ENCODE data around the gene PAPPA2.

Gene PAPPA2

DNA sequence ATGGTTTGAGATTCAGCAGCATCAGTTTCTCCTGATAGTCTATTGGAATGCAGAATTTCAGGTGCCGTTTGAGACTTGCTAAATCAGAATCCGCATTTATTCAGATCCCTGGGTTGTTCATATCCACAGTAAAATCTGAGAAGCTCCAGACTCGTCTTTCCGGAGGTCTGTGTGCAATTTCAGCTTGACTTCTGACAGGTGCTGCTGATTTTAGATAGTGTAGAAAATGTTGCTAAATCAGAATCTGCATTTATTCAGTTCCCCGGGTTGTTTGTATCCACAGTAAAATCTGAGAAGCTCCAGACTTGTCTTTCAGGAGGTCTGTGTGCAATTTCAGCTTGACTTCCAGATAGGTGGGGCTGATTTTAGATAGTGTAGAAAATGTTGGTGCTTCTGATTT lies 113.7 kb downstream of the PAPPA2 start:
- FAIRE-seq (no peak), DNase-seq (ENCODE audit: insufficient read length) (no peak)
- no peak for TF ChIP-seq POLR2AphosphoS5 (IDR thresholded peaks at IDR 0.05; ENCODE audit: low read depth, low read length)
- TF ChIP-seq POLR2A (IDR thresholded peaks at IDR 0.05; ENCODE audit: low read depth, low read length): no peak
- no peak for TF ChIP-seq TAF1 (IDR thresholded peaks at IDR 0.05; ENCODE audit: borderline replicate concordance, low read depth, low read length)

GRCh38 chr1:176577646-176578197 lies 114.7 kb downstream of the PAPPA2 start:
- no peak for TF ChIP-seq TAF1 (IDR thresholded peaks at IDR 0.05; ENCODE audit: borderline replicate concordance, low read depth, low read length)
- TF ChIP-seq POLR2A (IDR thresholded peaks at IDR 0.05; ENCODE audit: low read depth, low read length): no peak
- no peak for TF ChIP-seq POLR2AphosphoS5 (IDR thresholded peaks at IDR 0.05; ENCODE audit: low read depth, low read length)
- FAIRE-seq: no peak

DNA sequence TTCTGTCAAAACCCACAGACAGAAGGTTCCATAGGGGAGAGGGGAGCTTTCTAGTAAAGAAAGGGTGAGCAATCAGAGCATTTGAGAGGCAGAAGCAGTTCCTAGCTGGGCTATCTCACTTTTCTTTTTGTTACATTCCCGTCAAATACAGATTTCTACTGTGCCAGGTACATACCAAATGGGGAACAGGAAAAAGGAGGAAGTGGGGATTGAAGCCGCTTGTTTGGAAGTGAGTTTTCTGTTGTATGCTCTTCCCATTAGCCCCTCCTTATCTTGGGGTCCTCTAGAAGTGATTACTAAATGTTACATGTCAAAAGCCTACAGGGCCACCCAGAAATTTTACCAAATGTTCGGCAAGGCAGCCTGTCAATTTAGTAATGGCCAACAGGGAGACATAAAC lies 116.1 kb downstream of the PAPPA2 start:
- no peak for TF ChIP-seq POLR2A (IDR thresholded peaks at IDR 0.05; ENCODE audit: low read depth, low read length)
- FAIRE-seq (no peak), DNase-seq (ENCODE audit: insufficient read length) (no peak)

More at GRCh38 chr1:176577646-176578197, 114.7 kb downstream of the PAPPA2 start:
- DNase-seq (ENCODE audit: insufficient read length): no peak

GRCh38 chr1:176595217-176595616 lies 132.2 kb downstream of the PAPPA2 start:
- TF ChIP-seq POLR2A (IDR thresholded peaks at IDR 0.05; ENCODE audit: low read depth, low read length) (no peak), TAF1 (IDR thresholded peaks at IDR 0.05; ENCODE audit: borderline replicate concordance, low read depth, low read length) (no peak), POLR2AphosphoS5 (IDR thresholded peaks at IDR 0.05; ENCODE audit: low read depth, low read length) (no peak)
- DNase-seq (ENCODE audit: insufficient read length) (no peak), FAIRE-seq (no peak)

GRCh38 chr1:176601348-176601747 lies 138.4 kb downstream of the PAPPA2 start:
- TF ChIP-seq TAF1 (IDR thresholded peaks at IDR 0.05; ENCODE audit: borderline replicate concordance, low read depth, low read length): no peak
- FAIRE-seq (no peak), DNase-seq (ENCODE audit: insufficient read length) (no peak)

DNA sequence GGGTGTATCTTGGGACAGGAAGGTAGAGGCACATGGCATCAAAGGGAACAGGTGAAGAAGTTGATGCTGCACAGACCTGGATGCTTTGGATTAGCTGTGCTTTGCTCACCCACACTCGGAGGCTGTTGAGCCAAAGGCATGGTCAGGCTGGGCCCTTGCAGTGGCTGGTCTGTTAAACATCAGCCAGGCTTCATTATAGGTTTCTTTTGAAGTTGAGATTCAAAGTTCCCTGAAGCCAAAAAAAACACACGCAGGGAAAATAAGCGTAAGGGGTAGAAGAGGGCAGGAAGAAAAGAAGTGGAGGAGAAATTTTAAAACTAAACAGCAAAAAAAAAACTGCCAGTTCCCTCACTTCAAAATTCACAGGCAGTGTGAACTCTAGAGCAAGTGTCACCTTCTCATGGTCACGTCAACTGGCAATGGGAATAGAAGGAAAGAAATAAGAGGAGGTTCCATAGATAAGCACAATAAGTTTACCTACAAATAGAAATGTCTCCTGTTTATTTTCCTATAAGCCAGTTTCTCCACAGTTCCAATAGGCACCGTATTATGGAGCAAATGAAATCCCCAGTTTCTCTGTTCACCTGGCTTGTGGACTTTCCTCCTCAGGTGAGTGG lies 139.5 kb downstream of the PAPPA2 start:
- DNase-seq (ENCODE audit: insufficient read length): no peak
- TF ChIP-seq POLR2A (IDR thresholded peaks at IDR 0.05; ENCODE audit: low read depth, low read length) (no peak), POLR2AphosphoS5 (IDR thresholded peaks at IDR 0.05; ENCODE audit: low read depth, low read length) (no peak), TAF1 (IDR thresholded peaks at IDR 0.05; ENCODE audit: borderline replicate concordance, low read depth, low read length) (no peak)
- FAIRE-seq: no peak

- no peak for TF ChIP-seq TAF1 (IDR thresholded peaks at IDR 0.05; ENCODE audit: borderline replicate concordance, low read depth, low read length)
- TF ChIP-seq POLR2AphosphoS5 (IDR thresholded peaks at IDR 0.05; ENCODE audit: low read depth, low read length): no peak
- TF ChIP-seq POLR2A (IDR thresholded peaks at IDR 0.05; ENCODE audit: low read depth, low read length): no peak
- no peak for FAIRE-seq
Measured at GRCh38 chr1:176603696-176604095, 140.7 kb downstream of the PAPPA2 start.

GRCh38 chr1:176604461-176604860 lies 141.5 kb downstream of the PAPPA2 start:
- FAIRE-seq (no peak), DNase-seq (ENCODE audit: insufficient read length) (no peak)
- no peak for TF ChIP-seq POLR2A (IDR thresholded peaks at IDR 0.05; ENCODE audit: low read depth, low read length)
- no peak for TF ChIP-seq TAF1 (IDR thresholded peaks at IDR 0.05; ENCODE audit: borderline replicate concordance, low read depth, low read length)
- no peak for TF ChIP-seq POLR2AphosphoS5 (IDR thresholded peaks at IDR 0.05; ENCODE audit: low read depth, low read length)

More at GRCh38 chr1:176603696-176604095, 140.7 kb downstream of the PAPPA2 start:
- DNase-seq (ENCODE audit: insufficient read length): no peak

DNA sequence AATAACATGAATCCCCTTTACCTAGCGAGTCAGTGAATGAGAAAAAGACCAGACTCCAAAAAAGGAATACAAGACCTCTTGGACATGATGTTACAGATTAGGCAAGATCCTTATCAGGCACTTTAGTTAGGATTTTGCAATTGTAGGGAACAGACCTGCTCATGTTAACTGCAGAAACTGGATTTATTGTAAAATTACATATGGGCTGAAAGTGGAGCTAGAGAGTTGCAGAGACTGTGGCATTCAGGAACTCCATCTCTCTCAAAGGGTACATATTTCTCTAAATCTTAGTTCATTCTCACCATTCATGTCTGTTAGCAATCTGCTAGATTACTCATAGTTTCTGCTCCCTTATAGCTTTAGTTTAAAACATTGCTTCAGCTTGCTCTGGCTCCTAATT lies 142.2 kb downstream of the PAPPA2 start:
- TF ChIP-seq POLR2A (IDR thresholded peaks at IDR 0.05; ENCODE audit: low read depth, low read length): no peak
- TF ChIP-seq POLR2AphosphoS5 (IDR thresholded peaks at IDR 0.05; ENCODE audit: low read depth, low read length): no peak
- TF ChIP-seq TAF1 (IDR thresholded peaks at IDR 0.05; ENCODE audit: borderline replicate concordance, low read depth, low read length): no peak
- DNase-seq (ENCODE audit: insufficient read length) (no peak), FAIRE-seq (no peak)

GRCh38 chr1:176609556-176610408 lies 146.8 kb downstream of the PAPPA2 start:
- FAIRE-seq: no peak

GRCh38 chr1:176612791-176613190 lies 149.8 kb downstream of the PAPPA2 start:
- no peak for FAIRE-seq
- TF ChIP-seq POLR2A (IDR thresholded peaks at IDR 0.05; ENCODE audit: low read depth, low read length): no peak
- TF ChIP-seq POLR2AphosphoS5 (IDR thresholded peaks at IDR 0.05; ENCODE audit: low read depth, low read length): no peak
- TF ChIP-seq TAF1 (IDR thresholded peaks at IDR 0.05; ENCODE audit: borderline replicate concordance, low read depth, low read length): no peak
- no peak for DNase-seq (ENCODE audit: insufficient read length)

More at GRCh38 chr1:176609556-176610408, 146.8 kb downstream of the PAPPA2 start:
- no peak for DNase-seq (ENCODE audit: insufficient read length)
- no peak for TF ChIP-seq POLR2AphosphoS5 (IDR thresholded peaks at IDR 0.05; ENCODE audit: low read depth, low read length)
- TF ChIP-seq POLR2A (IDR thresholded peaks at IDR 0.05; ENCODE audit: low read depth, low read length): no peak
- TF ChIP-seq TAF1 (IDR thresholded peaks at IDR 0.05; ENCODE audit: borderline replicate concordance, low read depth, low read length): no peak

DNA sequence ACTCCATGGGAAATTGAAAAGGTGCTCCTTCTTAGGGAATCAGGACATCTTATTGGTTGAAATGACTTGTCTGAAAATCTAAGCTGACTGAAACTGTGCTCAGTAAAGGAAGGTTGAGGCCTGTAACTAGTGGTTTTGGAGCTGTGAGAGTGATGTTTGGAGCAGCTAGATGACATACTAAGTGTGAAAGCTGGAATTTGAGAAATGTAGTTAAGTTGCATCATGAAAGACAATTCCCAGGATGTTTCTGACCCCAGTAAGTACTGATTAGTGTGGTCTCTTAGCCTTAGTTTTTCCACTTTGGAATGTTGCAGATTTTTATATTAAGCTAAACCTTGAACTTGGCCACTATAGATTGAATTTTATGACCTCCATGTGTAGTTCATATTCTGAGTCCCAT lies 154.9 kb downstream of the PAPPA2 start:
- TF ChIP-seq TAF1 (IDR thresholded peaks at IDR 0.05; ENCODE audit: borderline replicate concordance, low read depth, low read length) (no peak), POLR2AphosphoS5 (IDR thresholded peaks at IDR 0.05; ENCODE audit: low read depth, low read length) (no peak), POLR2A (IDR thresholded peaks at IDR 0.05; ENCODE audit: low read depth, low read length) (no peak)
- no peak for FAIRE-seq
- DNase-seq (ENCODE audit: insufficient read length): no peak
